ENCODE results near the gene ARPC5. TPM values are rescaled to one million over a fixed set of nuclear protein-coding genes. Genes with fewer than 3 reads are reported as not detected.

ARPC5 gene
- total and polyA plus RNA-seq, 10 of the 15 experiments (the other 5 are each of a cell fraction or from before 2014, with no cell fraction given), result 238 to 784 (median 309) TPM

DNA sequence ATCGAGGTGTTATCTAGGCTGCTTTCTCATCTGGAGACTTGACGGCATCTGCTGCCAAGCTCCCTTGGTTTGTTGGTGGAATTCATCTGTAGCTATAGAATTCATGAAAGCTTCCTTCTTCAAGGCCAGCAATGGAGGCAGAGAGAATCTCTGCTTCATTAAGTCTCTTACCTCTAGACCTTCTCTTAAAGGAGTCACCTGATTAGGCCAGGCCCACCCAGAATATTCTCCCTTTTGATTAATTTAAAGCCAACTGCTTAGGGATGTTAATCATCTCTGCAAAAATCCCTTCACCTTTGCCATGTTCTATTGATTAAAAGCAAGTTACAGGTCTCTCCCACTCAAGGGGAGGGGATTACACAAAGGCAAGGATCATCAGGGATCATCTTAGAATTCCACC lies 40.0 kb downstream of the ARPC5 start (continued):
- TF ChIP-seq E2F4 (IDR thresholded peaks at IDR 0.05; ENCODE audit: low read depth, low read length) (no peak), HDGF (IDR thresholded peaks at IDR 0.05) (no peak), ASH2L (IDR thresholded peaks at IDR 0.05; ENCODE audit: borderline replicate concordance, low read depth) (no peak), KAT2A (conservative IDR thresholded peaks at IDR 0.05; ENCODE audit: control insufficient read depth, low read depth, low read length) (no peak), NR2F1 (conservative IDR thresholded peaks at IDR 0.05) (no peak), ZNF274 (IDR thresholded peaks at IDR 0.05; ENCODE audit: insufficient read depth, insufficient read length) (no peak), CHD2 (IDR thresholded peaks at IDR 0.05; ENCODE audit: borderline replicate concordance, low read depth, low read length) (no peak), ATF3 (IDR thresholded peaks at IDR 0.05; ENCODE audit: borderline replicate concordance, extremely low read depth, low read depth, low read length) (no peak), ELK1 (IDR thresholded peaks at IDR 0.05; ENCODE audit: low read depth, low read length) (no peak)
- TF ChIP-seq, protein P1, sequence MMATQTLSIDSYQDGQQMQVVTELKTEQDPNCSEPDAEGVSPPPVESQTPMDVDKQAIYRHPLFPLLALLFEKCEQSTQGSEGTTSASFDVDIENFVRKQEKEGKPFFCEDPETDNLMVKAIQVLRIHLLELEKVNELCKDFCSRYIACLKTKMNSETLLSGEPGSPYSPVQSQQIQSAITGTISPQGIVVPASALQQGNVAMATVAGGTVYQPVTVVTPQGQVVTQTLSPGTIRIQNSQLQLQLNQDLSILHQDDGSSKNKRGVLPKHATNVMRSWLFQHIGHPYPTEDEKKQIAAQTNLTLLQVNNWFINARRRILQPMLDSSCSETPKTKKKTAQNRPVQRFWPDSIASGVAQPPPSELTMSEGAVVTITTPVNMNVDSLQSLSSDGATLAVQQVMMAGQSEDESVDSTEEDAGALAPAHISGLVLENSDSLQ (IDR thresholded peaks at IDR 0.05), result no peak
- TF ChIP-seq, protein P2, sequence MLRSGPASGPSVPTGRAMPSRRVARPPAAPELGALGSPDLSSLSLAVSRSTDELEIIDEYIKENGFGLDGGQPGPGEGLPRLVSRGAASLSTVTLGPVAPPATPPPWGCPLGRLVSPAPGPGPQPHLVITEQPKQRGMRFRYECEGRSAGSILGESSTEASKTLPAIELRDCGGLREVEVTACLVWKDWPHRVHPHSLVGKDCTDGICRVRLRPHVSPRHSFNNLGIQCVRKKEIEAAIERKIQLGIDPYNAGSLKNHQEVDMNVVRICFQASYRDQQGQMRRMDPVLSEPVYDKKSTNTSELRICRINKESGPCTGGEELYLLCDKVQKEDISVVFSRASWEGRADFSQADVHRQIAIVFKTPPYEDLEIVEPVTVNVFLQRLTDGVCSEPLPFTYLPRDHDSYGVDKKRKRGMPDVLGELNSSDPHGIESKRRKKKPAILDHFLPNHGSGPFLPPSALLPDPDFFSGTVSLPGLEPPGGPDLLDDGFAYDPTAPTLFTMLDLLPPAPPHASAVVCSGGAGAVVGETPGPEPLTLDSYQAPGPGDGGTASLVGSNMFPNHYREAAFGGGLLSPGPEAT (IDR thresholded peaks at IDR 0.05; ENCODE audit: low read depth), result no peak

Data from GM12878 (cell line).